Peyer's patch (tissue), 4 donors: ENCODE data around the gene ARHGAP19. TPM values are rescaled to one million over a fixed set of nuclear protein-coding genes. Genes with fewer than 3 reads are reported as not detected.

Source experiments
- DNase-seq, 3 donors: peaks; one replicate each; pipeline ENCODE4 v3.0.0-alpha.2; 2017 to 2019
- H3K27ac ChIP-seq, 4 donors: fragments of 200-600 bp; sonication (generic); one replicate each; pipeline ENCODE4 v1.5.1; 2016 to 2019
- H3K27me3 ChIP-seq, 2 donors: fragments of 200-600 bp; sonication (generic); one replicate each; pipeline ENCODE4 v1.5.1; 2019
- H3K36me3 ChIP-seq, 3 donors: fragments of 200-600 bp; sonication (generic); one replicate each; pipeline ENCODE4 v1.5.1; 2016 to 2019
- H3K4me1 ChIP-seq, 4 donors: fragments of 200-600 bp; sonication (generic); one replicate each; pipeline ENCODE4 v1.5.1; 2016 to 2019
- H3K4me3 ChIP-seq, 4 donors: fragments of 200-600 bp; sonication (generic); 1 replicate in 3 of 4; 2 replicates in 1 of 4; pipeline ENCODE4 v1.5.1; 2016 to 2019; ENCODE audit warnings: mild to moderate bottlenecking in 1 of 4
- H3K9me3 ChIP-seq, 4 donors: fragments of 200-600 bp; sonication (generic); one replicate each; pipeline ENCODE4 v1.5.1; 2016 to 2019; ENCODE audit warnings: mild to moderate bottlenecking in 1 of 4
- POLR2A ChIP-seq, 2 donors: fragments of 450-650 bp; IDR thresholded peaks; one replicate each; pipeline ENCODE4 v1.5.1; 2017; ENCODE audit warnings: antibody characterized with exemption in 2 of 2, mild to moderate bottlenecking in 2 of 2, moderate library complexity in 2 of 2
- total RNA-seq, 4 donors: library from RNA; depleted of rRNA; stranded (reverse); fragments of >200 nt; gene quantifications; one replicate each; pipeline ENCODE4 v1.1.0, GENCODE V29; 2016
- TF ChIP-seq, protein P1 (sequence below), 6 experiments: fragments of 450-650 bp in 4 of 6; fragments of 200-600 bp in 2 of 6; sonication (generic) in 1 of 6; IDR thresholded peaks; one replicate each; pipeline ENCODE4 v1.5.1; 2017 to 2019; ENCODE audit warnings: antibody characterized with exemption in 6 of 6, mild to moderate bottlenecking in 3 of 6, moderate library complexity in 1 of 6

The ARHGAP19 gene
- total RNA-seq, 4 donors from 2014 or later, result 4.9 to 28.9 (median 7.3) TPM

DNA sequence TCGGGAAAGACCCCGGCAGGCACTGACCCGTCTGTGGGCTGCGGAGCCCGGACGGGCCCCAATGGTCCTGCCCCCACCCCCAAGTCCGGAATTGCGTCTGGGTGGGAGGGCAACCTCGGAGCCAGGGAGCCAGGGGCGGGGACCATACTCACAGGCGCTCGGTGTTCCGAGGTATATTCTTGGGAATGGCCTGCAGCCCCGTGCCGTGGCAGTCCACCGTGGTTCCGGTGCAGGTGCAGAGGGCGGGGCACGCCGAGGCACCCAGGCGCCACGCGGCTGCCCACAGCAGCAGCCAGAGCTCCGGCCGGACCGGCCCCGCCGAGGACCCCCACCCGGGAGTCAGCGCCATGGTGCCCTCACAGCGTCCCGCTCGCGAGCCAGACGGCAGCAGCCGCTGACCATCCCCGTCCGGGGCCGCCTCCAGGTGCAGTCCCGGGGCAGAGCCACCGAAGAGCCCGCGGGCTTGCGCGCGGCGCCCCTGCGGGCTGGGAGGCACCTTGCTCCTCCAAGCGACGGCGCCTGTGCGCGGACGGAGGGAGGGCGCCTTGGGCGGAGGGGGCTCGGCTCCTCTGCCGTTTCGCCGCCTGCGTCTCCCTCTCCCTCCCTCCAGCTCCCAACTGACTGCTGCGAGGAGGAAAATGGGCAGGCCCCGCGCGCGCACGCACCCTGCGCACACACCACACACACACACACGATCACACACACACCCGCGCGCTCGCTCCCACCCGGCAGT is 106.9 kb downstream of the ARHGAP19 start, which contains the start of gene SLIT1:
Gene SLIT1 (minus strand): TSS at position 634 of the 733 bp plus-strand sequence. CDS start 285 bp downstream, at position 349.
- TF ChIP-seq, protein P1, sequence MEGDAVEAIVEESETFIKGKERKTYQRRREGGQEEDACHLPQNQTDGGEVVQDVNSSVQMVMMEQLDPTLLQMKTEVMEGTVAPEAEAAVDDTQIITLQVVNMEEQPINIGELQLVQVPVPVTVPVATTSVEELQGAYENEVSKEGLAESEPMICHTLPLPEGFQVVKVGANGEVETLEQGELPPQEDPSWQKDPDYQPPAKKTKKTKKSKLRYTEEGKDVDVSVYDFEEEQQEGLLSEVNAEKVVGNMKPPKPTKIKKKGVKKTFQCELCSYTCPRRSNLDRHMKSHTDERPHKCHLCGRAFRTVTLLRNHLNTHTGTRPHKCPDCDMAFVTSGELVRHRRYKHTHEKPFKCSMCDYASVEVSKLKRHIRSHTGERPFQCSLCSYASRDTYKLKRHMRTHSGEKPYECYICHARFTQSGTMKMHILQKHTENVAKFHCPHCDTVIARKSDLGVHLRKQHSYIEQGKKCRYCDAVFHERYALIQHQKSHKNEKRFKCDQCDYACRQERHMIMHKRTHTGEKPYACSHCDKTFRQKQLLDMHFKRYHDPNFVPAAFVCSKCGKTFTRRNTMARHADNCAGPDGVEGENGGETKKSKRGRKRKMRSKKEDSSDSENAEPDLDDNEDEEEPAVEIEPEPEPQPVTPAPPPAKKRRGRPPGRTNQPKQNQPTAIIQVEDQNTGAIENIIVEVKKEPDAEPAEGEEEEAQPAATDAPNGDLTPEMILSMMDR (IDR thresholded peaks at IDR 0.05), result no peak
- no peak for TF ChIP-seq POLR2A (IDR thresholded peaks at IDR 0.05)
- Histone ChIP-seq H3K4me1 (peaks cover 0 to 12% (median 5%) of the 10 kb centered on the region in 4 donors), H3K36me3 (no peaks in the 10 kb centered on the region), H3K9me3 (no peaks in the 10 kb centered on the region), H3K27ac (no peak within 1 kb of the TSS), H3K4me3 (peak within 1 kb of the TSS in 2 of 4 donors; percentile 18 to 28), H3K27me3 (peaks cover 0 to 12% of the 10 kb centered on the region in 2 donors)
- peak in 1 of 3 donors; percentile 40 for DNase-seq

DNA sequence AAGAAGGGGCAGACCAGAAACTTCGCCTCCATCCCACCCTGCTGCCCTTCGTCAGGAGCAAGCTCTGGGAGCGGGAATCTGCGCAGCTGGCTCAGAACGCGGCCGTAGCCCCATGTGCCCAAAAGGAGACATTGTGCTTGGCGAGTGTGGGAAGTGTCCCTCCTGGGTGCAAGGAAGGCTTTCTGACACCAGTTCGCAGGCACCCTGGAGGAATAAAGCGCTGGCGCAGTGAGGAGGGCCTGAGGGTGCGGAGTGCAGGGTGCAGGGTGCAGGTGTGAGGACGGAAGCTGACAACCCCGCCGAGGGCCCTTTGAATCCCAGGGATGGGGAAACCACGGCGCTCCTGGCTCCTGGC is 107.5 kb downstream of the ARHGAP19 start:
- H3K9me3 ChIP-seq, result no peaks in the 10 kb centered on the region
- no peak overlapping the region for H3K27ac ChIP-seq
- H3K4me3 ChIP-seq, result no peak overlapping the region
- no peak for TF ChIP-seq POLR2A (IDR thresholded peaks at IDR 0.05)
- TF ChIP-seq, protein P1 (IDR thresholded peaks at IDR 0.05), result no peak
- peaks cover 0 to 12% of the 10 kb centered on the region in 2 donors for H3K27me3 ChIP-seq
- no peaks in the 10 kb centered on the region for H3K36me3 ChIP-seq
- H3K4me1 ChIP-seq, result peaks cover 0 to 12% (median 5%) of the 10 kb centered on the region in 4 donors
- no peak for DNase-seq

GRCh38 chr10:97183314-97183713 is 109.1 kb downstream of the ARHGAP19 start:
- no peaks in the 10 kb centered on the region for H3K9me3 ChIP-seq
- TF ChIP-seq, protein P1 (IDR thresholded peaks at IDR 0.05), result no peak
- TF ChIP-seq POLR2A (IDR thresholded peaks at IDR 0.05), result no peak
- H3K4me3 ChIP-seq, result no peak overlapping the region
- no peaks in the 10 kb centered on the region for H3K36me3 ChIP-seq
- H3K27ac ChIP-seq, result no peak overlapping the region
- DNase-seq, result no peak
- peaks cover 0 to 12% (median 5%) of the 10 kb centered on the region in 4 donors for H3K4me1 ChIP-seq
- H3K27me3 ChIP-seq, result peaks cover 0 to 22% of the 10 kb centered on the region in 2 donors

- Histone ChIP-seq H3K36me3 (no peaks in the 10 kb centered on the region), H3K27me3 (peaks cover 0 to 22% of the 10 kb centered on the region in 2 donors), H3K9me3 (no peaks in the 10 kb centered on the region), H3K4me1 (peaks cover 0 to 12% (median 5%) of the 10 kb centered on the region in 4 donors), H3K4me3 (no peak overlapping the region), H3K27ac (no peak overlapping the region)
- TF ChIP-seq, protein P1 (IDR thresholded peaks at IDR 0.05), result no peak
- no peak for TF ChIP-seq POLR2A (IDR thresholded peaks at IDR 0.05)
- DNase-seq, result no peak
These were observed 110.0 kb downstream of the ARHGAP19 start for GRCh38 chr10:97182288-97182990.

GRCh38 chr10:97180986-97181385 is 111.5 kb downstream of the ARHGAP19 start:
- TF ChIP-seq, protein P1 (IDR thresholded peaks at IDR 0.05), result no peak
- no peak for TF ChIP-seq POLR2A (IDR thresholded peaks at IDR 0.05)
- Histone ChIP-seq H3K9me3 (no peaks in the 10 kb centered on the region), H3K27ac (no peak overlapping the region), H3K4me3 (no peak overlapping the region), H3K27me3 (peaks cover 0 to 22% of the 10 kb centered on the region in 2 donors), H3K4me1 (peaks cover 0 to 11% (median 4%) of the 10 kb centered on the region in 4 donors), H3K36me3 (no peaks in the 10 kb centered on the region)
- DNase-seq, result no peak
